GM19463 (cell line): ENCODE results near the gene CRNKL1.
"Not testable (repeated sequence)": the region's sequence is repeated elsewhere in the genome, so short reads cannot be mapped to it uniquely, and the experiment has no call there.

Source experiments
- ATAC-seq: cut with Tn5 transposase; IDR thresholded peaks from one replicate; pipeline ENCODE4 v1.9.1; 2021; ENCODE audit warnings: mild to moderate bottlenecking, moderate library complexity; ENCODE audit not compliant: unreplicated experiment

CRNKL1 gene

GRCh38 chr20:20010639-20011500, 41.4 kb downstream of the CRNKL1 start:
- no peak for ATAC-seq

DNA sequence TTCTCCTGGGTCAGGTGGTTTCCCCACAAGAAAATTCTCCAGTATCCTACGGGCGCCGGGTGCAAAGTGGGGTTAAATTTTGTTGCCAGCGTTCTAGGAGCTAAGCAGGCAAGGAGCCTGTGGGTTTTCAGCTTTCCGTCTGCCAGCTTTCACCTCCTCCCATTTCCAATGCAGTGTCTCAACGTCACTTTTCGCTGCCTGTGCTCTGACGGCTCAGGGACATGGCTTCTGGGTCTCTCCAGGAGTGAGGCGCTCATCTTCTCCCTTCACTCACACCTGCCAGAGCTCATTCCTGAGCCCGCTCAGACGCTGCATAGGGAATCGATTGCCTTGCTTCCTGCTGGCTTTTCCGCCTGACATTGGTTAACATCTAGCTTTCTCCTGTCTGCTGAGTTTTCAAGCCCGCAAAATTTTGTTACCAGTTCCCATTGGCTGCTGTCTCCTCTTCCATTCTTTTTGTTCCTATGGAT, 42.4 kb downstream of the CRNKL1 start:
- ATAC-seq: no peak

DNA sequence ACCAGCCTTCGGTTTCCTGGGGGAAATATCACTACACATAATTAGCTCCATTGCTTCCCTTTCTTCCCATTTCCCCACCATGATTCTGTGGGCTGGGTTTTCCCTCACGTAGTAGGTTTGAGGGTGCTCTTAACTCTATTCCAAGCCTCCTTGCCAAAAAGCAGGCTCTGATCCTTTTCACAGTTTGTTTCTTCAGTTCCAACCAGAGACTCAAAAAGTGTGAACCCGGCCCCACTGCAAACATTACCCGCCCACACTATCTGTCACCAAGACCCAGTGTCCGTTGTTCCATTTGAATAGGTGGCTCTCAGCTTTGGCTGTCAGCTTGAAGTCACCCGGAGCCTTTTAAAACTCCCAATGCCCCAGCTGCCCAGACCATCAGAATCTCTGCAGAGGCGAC, 46.9 kb downstream of the CRNKL1 start:
- no peak for ATAC-seq

DNA sequence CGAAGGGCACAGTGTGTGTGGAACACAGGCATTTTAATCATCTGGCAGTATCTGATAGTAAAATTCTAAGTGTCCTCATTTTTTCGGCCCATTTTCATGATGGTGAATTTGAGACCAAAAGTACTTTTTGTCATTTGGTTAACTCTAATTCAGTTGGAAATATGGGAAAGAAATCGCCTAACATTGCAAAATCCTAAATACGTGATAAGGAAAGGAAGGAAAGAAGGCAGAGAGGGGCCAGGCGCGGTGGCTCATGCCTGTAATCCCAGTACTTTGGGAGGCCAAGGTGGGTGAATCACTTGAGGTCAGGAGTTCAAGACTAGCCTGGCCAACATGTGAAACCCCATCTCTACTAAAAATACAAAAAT, 48.3 kb downstream of the CRNKL1 start:
- not testable (repeated sequence) for ATAC-seq

GRCh38 chr20:20003031-20003954, 49.0 kb downstream of the CRNKL1 start:
- ATAC-seq: no peak

DNA sequence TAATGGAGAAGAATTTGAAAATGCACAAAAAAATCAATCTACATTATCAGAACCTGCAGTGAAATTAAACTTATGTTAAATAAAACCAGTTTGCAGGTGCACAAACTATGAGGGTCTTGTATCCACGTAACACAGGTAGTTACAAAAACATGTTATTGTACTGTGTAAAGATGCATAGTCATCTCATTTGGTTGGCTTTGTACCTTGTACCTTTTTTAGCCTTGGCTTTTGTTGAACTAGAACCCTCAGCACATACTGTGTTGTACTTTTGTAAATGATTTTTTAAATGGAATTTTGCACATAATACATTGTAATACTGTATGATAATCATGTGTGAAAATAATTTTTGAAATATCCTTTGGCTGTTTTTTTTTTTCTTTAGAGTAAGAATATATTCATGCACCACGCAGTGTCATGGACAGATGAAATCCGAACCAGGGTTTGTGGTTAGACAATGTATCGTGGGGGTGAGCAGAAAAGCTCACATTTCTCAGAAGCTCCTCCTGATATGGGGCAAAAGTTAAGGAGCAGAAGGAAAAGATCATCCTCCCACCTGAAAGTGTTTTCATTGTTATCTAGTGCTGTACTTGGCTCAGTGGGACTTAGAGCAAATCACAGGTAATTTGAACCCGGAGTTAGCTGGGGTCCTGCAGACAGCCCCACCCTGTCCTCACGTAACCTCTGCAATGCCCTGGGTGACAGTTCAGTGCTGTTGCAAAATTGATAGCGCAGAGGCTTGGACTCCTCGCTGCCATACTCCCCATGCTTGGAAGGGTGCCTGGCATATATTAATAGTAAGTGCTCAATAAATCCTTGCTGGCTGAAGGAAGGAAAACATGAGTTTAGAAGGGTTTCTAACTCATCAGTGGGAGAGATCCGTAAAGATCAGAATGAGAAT, 49.9 kb downstream of the CRNKL1 start:
- ATAC-seq: no peak

DNA sequence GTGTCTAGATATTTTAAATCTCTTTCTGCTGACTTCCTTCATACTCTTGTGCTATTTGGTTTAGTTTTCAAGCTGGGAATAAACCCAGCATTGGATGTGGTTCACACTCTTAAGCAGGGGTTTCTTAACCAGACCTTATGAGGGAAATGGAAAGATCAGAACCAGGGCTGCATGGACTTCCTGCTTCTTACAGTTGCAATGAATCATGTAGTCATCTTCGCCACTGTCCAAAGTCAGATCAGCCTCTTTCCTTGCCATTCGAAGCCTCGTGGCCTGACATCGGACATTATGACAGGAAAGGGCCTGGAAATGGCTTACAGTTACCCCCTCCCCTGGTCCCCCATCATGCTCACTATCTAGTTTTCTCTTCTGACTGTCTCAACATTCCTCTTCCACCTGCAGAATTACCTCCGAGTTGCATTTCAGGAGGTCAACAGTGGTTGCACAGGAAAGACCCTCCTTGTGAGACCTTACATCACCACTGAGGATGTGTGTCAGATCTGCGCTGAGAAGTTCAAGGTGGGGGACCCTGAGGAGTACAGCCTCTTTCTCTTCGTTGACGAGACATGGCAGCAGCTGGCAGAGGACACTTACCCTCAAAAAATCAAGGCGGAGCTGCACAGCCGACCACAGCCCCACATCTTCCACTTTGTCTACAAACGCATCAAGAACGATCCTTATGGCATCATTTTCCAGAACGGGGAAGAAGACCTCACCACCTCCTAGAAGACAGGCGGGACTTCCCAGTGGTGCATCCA, 51.9 kb downstream of the CRNKL1 start:
- no peak for ATAC-seq

- no peak for ATAC-seq
Measured at GRCh38 chr20:19998990-19999705, 53.1 kb downstream of the CRNKL1 start.

DNA sequence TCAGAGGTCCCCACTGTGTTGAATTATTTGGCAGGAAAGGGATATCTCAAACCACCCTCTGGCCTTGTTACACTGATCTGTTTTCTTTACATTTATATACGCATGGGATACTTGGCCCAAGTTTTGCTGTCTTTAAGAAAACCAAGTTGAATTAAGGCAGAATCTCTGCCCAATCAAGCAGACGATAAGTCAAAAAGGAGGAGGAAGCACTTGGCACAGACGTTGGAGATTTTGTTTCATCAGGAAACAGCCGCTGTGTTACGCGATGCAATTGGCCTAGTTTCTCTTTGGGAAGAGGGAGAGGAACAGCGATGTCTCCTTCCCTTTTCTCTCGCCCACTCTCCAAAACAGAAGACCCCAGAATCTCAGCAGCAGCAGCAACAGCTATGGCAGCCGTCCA, 55.3 kb downstream of the CRNKL1 start:
- no peak for ATAC-seq

- no peak for ATAC-seq
Measured at GRCh38 chr20:19996222-19996621, 56.0 kb downstream of the CRNKL1 start.

DNA sequence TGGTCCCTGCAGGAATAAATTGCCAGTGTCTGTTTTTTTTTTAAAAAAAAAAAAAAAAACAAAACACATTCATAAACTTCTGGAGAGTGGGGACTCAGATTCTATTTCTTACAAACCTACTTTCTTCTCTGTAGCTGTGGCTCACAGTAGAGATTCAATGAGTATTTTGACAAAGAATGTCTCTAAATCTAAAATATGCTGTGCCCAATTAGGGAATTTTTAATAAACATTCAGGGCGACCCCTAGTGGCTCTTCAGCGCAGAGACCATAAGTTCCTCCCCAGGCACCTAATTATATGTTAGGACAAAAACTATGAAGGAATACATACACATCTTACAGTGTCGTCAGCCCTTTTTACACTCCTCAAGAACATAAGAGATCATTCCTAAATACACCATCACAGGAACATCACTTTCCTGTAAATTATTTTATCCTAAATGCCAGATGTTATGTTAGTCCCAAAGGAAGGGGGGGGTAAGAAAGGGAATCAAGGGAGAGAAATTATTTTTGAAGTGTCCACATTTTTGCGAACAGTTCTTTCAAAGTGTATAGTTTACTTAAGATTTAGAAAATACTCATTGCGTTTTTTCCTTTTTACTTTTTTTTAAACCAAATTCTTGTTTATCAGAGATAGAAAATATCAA, 56.9 kb downstream of the CRNKL1 start:
- ATAC-seq: no peak

DNA sequence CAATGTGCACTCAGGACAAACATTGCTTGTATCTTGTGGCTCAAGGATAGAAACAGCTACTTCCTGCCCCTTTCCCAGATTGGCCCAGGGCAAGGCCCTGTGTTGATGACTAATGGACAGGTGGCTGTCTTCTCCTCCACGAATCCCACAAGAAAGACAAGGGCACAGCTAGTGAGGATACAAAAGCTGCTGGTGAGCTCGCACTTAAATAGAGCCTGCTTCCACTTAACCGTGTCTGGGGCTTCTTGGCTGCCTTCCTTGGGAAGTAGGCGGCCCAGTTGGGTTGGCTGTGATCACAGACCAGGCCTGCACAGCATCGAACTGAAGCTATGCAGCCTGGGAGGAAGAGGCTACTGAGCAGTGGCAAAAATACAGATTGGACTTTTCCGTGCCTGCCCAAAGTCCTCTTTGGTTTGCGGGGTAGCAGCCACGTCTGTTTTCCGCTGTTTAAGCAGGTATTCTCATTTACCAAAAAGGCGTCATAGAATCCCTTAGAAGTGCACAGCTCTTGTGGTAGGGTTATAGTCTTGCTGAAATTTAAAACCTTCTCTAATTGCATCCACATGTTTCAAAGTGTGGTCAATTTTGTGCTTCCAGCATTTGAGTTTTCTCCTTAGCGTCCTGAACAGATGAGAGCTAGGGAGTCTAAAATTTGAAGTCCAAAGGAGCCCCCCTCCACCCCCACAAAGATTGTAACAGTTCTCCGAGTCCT, 58.2 kb downstream of the CRNKL1 start:
- no peak for ATAC-seq

GRCh38 chr20:19992996-19993908, 59.0 kb downstream of the CRNKL1 start:
- ATAC-seq: no peak

DNA sequence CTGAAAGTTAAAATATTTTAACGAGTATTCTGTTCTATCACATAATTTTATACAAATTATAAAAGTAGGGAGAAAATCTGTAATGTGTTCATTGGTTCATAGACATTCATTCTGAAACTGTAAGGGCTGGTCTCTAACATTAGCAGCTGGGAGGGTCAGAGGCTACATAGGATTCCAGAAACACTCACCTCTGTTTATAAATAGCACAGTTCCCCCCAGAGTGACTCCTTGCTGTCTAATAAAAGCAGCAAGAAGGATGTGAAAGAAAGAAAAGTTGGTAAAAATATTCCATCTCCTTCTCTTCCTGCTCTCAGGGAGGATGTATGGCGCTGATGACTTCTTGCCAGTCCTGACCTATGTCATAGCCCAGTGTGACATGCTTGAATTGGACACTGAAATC, 60.4 kb downstream of the CRNKL1 start:
- no peak for ATAC-seq

- no peak for ATAC-seq
Measured at GRCh38 chr20:19991308-19991707, 61.0 kb downstream of the CRNKL1 start.

- no peak for ATAC-seq
Measured at GRCh38 chr20:19990850-19991249, 61.4 kb downstream of the CRNKL1 start.

DNA sequence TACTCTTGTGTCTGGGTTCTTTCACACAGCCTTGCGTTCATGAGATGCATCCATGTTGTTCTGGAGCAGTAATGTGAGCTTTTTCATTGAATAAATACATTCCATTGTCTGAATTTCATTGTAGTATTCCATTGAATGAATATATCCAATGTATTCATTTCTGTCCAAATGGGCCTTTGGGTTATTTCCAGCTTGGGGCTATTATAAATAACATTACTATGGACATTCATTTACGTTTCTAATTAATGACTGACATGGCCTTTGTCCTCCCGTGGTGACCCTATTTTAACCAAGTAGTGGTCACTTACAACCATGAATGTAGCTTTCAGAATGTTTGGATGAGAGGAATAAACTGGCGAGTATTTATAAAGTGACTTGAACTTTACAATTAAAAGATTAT, 65.2 kb downstream of the CRNKL1 start:
- ATAC-seq: no peak
